Measurements from ENCODE around the gene KRTAP3-3.

KRTAP3-3 gene

DNA sequence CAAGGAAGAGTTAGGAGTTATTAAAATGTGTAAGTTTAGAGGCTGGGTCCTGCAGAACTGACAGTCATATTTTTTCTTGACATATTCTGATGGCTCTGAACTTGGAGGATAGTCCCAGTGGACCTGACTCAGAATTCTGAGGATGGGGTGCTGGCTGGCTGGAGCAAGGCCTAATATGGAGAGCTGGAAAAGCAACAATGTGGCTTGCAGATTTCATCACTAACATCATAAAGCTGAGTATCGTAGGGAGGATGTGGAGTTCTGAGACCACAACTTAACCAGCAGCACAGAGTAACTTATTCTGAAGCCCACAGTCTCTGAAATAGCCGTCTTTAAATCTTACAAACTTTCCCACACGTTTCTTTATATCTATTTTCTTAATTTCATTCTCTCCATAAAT, 30.7 kb upstream of the KRTAP3-3 start:
- no peak overlapping the region for H3K27ac ChIP-seq
- no peak for TF ChIP-seq ZFX (IDR thresholded peaks at IDR 0.05; ENCODE audit: borderline replicate concordance)
- no peak for TF ChIP-seq CTCF (IDR thresholded peaks at IDR 0.05)

GRCh38 chr17:41020336-41020735, 26.4 kb upstream of the KRTAP3-3 start:
- H3K27ac ChIP-seq, result no peak overlapping the region
- TF ChIP-seq ZFX (IDR thresholded peaks at IDR 0.05; ENCODE audit: borderline replicate concordance), result no peak

DNA sequence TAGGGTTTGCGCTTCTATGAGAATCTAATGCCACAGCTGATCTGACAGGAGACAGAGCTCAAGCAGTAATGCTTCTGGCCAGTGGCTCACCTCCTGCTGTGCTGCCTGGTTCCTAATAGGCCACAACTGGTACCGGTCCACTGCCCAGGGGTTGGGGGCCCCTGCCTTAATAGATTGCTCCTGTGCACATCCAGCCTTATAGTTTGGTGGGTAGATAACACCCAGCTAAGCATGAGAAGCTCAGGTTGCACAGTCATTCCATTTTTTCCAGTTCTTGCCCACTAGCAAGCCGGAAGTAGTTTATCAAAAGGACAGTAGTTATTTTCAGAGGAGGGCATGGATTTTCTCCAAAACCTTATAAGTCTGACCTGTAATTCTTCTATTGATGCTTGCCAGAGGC, 25.5 kb upstream of the KRTAP3-3 start:
- TF ChIP-seq ZFX (IDR thresholded peaks at IDR 0.05; ENCODE audit: borderline replicate concordance), result no peak
- TF ChIP-seq CTCF (IDR thresholded peaks at IDR 0.05), result no peak
- H3K27ac ChIP-seq, result no peak overlapping the region

DNA sequence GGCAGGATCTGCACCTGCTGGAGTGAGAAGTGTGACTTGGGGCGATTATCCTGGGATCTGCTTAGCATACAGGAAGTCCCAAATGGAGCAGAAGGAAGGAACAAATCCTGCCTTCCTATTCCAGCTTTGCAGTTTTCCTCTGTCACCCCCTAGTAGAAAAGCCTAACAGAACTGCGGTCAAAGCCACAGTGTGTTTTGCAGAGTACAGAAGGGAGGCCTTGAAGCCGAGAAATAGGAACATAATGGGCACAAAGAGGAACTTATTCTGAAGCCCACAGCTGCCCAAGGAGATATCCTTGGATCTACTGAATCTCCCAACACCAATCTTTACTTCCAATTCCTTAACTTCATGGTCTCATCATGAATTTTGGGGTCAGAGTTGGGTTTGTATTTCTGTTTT, 24.6 kb upstream of the KRTAP3-3 start:
- TF ChIP-seq ZFX (IDR thresholded peaks at IDR 0.05; ENCODE audit: borderline replicate concordance) (no peak), CTCF (IDR thresholded peaks at IDR 0.05) (no peak)
- no peak overlapping the region for H3K27ac ChIP-seq

DNA sequence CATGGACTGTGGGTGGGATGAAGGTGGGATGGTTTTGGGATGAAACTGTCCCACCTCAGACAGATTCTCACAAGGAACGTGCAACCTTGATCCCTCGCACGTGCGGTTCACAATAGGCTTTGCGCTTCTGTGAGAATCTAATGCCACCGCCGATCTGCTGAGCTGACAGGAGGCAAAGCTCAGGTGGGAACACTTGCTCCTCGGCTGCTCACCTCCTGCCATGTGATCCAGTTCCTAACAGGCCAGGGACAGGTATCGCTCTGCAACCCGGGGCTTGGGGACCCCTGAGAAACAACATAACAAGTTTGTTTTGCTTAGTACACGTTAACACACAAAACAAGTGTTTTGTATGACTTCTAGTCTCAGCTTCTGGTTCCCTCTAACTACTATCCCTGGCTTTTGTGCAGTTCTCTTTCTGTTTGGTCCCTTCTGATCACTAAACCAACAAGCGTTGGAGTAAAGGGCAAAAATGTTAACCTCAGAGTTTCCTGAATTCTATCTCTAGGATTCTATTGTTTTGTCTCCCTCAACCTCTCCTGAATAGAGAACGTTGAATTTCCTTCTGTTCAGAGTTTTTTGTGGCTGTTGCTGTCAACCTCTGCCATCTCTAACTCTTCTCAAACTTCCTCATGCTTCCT, 22.7 kb upstream of the KRTAP3-3 start:
- TF ChIP-seq ZFX (IDR thresholded peaks at IDR 0.05; ENCODE audit: borderline replicate concordance), result no peak
- no peak for TF ChIP-seq CTCF (IDR thresholded peaks at IDR 0.05)
- no peak overlapping the region for H3K27ac ChIP-seq

GRCh38 chr17:41015454-41015853, 21.5 kb upstream of the KRTAP3-3 start:
- TF ChIP-seq ZFX (IDR thresholded peaks at IDR 0.05; ENCODE audit: borderline replicate concordance) (no peak), CTCF (IDR thresholded peaks at IDR 0.05) (no peak)
- no peak overlapping the region for H3K27ac ChIP-seq

DNA sequence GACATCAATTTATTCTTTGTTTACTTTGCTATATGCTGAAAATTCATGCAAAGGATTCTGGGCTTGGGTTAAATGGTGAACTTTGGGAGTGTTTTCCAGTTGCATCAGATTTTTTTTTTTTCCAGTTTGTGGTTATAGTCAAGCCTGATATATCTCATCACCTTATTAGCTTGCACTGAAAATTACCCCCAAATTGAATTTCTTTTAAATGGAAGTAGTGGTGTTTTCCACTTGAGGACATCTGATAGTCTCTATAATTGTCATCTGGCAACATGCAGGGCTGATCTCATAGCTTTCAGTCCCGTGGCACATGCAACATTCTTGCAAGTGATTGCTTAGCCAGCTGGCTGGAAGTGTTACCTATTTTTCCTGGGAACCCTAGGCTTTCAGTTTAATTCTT, 19.6 kb upstream of the KRTAP3-3 start:
- no peak overlapping the region for H3K27ac ChIP-seq
- TF ChIP-seq CTCF (IDR thresholded peaks at IDR 0.05) (no peak), ZFX (IDR thresholded peaks at IDR 0.05; ENCODE audit: borderline replicate concordance) (no peak)

DNA sequence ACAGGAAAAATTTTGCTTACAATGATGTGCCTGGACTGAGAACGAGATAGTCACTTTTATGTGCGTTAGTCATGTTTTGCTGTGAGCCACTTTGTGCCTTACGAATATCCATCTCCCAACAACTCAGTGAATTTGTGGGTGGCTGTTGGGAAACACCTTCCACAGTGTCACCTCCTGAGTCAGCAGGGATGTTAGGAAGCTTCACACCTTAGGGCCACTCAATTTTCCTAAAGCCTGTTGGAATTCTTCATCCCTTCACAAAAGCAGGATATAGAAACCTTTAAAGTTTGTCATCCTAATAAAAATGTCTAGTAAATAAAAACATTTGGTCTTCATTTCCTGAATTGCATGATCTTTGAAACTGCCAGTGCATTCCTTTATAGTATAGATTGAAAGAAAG, 19.2 kb upstream of the KRTAP3-3 start:
- no peak overlapping the region for H3K27ac ChIP-seq
- TF ChIP-seq ZFX (IDR thresholded peaks at IDR 0.05; ENCODE audit: borderline replicate concordance) (no peak), CTCF (IDR thresholded peaks at IDR 0.05) (no peak)

All from 22Rv1 (cell line).